IPS-NIHi7 (cell line): Measurements from ENCODE around the gene RCOR1.
A peak's percentile ranks its signal among the peaks of the same experiment; 100 is the strongest.
"Not testable (repeated sequence)": the region's sequence is repeated elsewhere in the genome, so short reads cannot be mapped to it uniquely, and the experiment has no call there.

ENCODE experiments used
- DNase-seq: peaks from one replicate; pipeline ENCODE4 v3.0.0; 2012; ENCODE audit warnings: mixed read lengths; ENCODE audit errors: extremely low spot score

Gene RCOR1

GRCh38 chr14:102593061-102593824 lies 794 bp downstream of the RCOR1 start:
- peak; percentile 42 for DNase-seq

GRCh38 chr14:102593825-102594137 lies 1.3 kb downstream of the RCOR1 start:
- DNase-seq: no peak

GRCh38 chr14:102594514-102595175 lies 2.2 kb downstream of the RCOR1 start:
- peak; percentile 62 for DNase-seq

- DNase-seq: no peak
These were observed 9.0 kb downstream of the RCOR1 start for GRCh38 chr14:102601378-102601925.

GRCh38 chr14:102602421-102603292 lies 10.2 kb downstream of the RCOR1 start:
- no peak for DNase-seq

GRCh38 chr14:102603293-102603907 lies 11.0 kb downstream of the RCOR1 start:
- no peak for DNase-seq

GRCh38 chr14:102604183-102604582 lies 11.7 kb downstream of the RCOR1 start:
- DNase-seq: no peak

GRCh38 chr14:102605029-102605428 lies 12.6 kb downstream of the RCOR1 start:
- DNase-seq: no peak

- no peak for DNase-seq
These were observed 13.8 kb downstream of the RCOR1 start for GRCh38 chr14:102606296-102606695.

GRCh38 chr14:102608064-102608446 lies 15.6 kb downstream of the RCOR1 start:
- no peak for DNase-seq

GRCh38 chr14:102610968-102611811 lies 18.7 kb downstream of the RCOR1 start:
- DNase-seq: no peak

- DNase-seq: no peak
These were observed 23.9 kb downstream of the RCOR1 start for GRCh38 chr14:102616318-102616717.

- DNase-seq: no peak
These were observed 24.4 kb downstream of the RCOR1 start for GRCh38 chr14:102616799-102617198.

GRCh38 chr14:102619012-102619411 lies 26.6 kb downstream of the RCOR1 start:
- not testable (repeated sequence) for DNase-seq

- DNase-seq: no peak
These were observed 28.0 kb downstream of the RCOR1 start for GRCh38 chr14:102620413-102620812.

- no peak for DNase-seq
These were observed 29.9 kb downstream of the RCOR1 start for GRCh38 chr14:102622262-102622885.

- DNase-seq: no peak
These were observed 32.2 kb downstream of the RCOR1 start for GRCh38 chr14:102624666-102625065.

GRCh38 chr14:102625564-102626296 lies 33.3 kb downstream of the RCOR1 start:
- no peak for DNase-seq

GRCh38 chr14:102626530-102626929 lies 34.1 kb downstream of the RCOR1 start:
- DNase-seq: no peak

GRCh38 chr14:102629011-102629444 lies 36.6 kb downstream of the RCOR1 start:
- no peak for DNase-seq
